ENCODE measurements around the gene STK32C. TPM values are rescaled to one million over a fixed set of nuclear protein-coding genes. Genes with fewer than 3 reads are reported as not detected.
A peak's percentile ranks its signal among the peaks of the same experiment; 100 is the strongest.

The STK32C gene
- total and polyA plus RNA-seq, 7 donors: 3.6 to 11.7 (median 6.6) TPM

DNA sequence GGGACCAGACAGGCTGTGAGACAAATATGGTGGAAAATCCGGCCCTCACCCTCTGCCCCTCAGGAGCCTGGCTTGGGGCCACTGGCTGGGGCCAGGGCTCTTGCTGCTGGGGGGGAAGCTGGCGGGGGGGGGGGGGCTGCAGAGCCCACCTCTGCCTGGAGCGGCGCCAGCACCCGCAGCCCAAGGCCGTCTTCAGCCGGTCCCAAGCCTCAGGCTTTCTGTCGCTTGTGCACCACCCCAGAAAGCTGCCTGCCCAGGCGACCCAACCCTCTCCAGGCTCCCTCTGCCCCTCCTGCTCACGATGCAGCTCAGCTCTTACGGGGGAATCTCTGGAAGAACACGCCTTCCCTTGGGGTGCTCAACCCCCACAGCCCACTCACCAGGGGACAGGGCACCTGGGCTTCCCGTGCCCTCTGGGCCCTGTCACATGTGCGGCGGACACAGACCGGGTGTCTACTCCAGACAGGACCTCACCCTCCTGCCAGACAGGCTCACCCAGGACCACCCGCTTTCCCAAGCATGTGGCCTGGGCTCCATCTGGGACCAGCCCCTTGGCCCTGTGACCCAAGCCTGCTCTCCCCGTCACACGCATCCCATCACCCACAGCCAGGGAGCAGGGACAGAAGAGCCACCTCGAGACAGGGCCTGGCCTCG lies 77.1 kb downstream of the STK32C start:
- ATAC-seq (no peak), DNase-seq (no peak)
- Histone ChIP-seq H3K27me3 (ENCODE audit: insufficient read depth in 3 of 3, low read length in 2 of 3) (no peaks in the 10 kb centered on the region), H3K4me3 (peak overlapping the region; percentile 49), H3K36me3 (ENCODE audit: insufficient read depth in 1 of 2, low read depth in 1 of 2) (no peaks in the 10 kb centered on the region), H3K9me3 (no peaks in the 10 kb centered on the region), H3K27ac (no peak overlapping the region), H3K4me1 (no peaks in the 10 kb centered on the region)
- 76 to 84% (median 79%) methylated on average over 14 to 21 of the region's 21 CpGs for WGBS, 3 donors
- TF ChIP-seq, protein P1, sequence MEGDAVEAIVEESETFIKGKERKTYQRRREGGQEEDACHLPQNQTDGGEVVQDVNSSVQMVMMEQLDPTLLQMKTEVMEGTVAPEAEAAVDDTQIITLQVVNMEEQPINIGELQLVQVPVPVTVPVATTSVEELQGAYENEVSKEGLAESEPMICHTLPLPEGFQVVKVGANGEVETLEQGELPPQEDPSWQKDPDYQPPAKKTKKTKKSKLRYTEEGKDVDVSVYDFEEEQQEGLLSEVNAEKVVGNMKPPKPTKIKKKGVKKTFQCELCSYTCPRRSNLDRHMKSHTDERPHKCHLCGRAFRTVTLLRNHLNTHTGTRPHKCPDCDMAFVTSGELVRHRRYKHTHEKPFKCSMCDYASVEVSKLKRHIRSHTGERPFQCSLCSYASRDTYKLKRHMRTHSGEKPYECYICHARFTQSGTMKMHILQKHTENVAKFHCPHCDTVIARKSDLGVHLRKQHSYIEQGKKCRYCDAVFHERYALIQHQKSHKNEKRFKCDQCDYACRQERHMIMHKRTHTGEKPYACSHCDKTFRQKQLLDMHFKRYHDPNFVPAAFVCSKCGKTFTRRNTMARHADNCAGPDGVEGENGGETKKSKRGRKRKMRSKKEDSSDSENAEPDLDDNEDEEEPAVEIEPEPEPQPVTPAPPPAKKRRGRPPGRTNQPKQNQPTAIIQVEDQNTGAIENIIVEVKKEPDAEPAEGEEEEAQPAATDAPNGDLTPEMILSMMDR (IDR thresholded peaks at IDR 0.05): no peak
- intact Hi-C loops (cut with DNase I): no loop called here

DNA sequence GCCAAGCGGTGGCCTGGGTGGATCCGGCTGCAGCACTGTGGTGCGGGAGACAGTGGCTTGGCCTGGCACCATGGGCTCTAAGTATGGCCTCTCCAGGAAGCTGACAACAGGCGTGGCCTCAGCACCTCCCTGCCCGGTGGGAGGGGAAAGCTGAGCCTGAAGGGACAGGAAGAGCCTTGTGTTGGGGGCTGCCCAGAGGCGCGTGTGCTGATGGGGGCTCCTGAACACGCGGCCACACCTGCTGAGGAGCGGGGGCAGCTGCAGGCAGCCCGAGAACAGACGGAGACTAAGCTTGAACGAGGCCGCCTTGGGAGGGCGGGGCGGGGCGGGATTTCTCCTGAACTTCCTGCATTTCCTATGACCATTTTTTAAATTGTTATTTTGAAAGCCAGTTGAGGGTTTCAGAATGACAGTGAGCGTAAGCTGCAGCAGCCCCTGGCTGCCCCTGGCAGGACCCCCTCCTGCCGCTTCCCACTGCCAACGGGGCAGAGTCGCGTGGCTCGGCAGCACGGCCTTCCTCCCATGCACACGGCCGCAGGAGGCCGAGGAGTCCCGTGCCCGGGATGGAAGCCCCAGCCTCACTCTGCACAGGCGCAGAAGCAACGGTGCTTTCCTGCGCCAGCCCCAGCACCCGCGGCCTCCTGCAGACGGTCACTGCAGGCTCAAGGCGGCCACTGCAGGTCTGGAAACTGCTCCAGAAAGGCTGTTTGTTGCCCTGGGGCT lies 77.8 kb downstream of the STK32C start:
- H3K27ac ChIP-seq: no peak overlapping the region
- peak overlapping the region; percentile 49 for H3K4me3 ChIP-seq
- H3K9me3 ChIP-seq: no peaks in the 10 kb centered on the region
- no peaks in the 10 kb centered on the region for H3K4me1 ChIP-seq
- no peaks in the 10 kb centered on the region for H3K27me3 ChIP-seq (ENCODE audit: insufficient read depth in 3 of 3, low read length in 2 of 3)
- intact Hi-C loops (cut with DNase I): no loop called here
- DNase-seq (peak in 1 of 2 donors; percentile 37), ATAC-seq (peak; percentile 25 to 76 (median 59))
- H3K36me3 ChIP-seq (ENCODE audit: insufficient read depth in 1 of 2, low read depth in 1 of 2): no peaks in the 10 kb centered on the region
- TF ChIP-seq, protein P1 (IDR thresholded peaks at IDR 0.05): no peak
- WGBS, 3 donors: 41 to 44% (median 43%) methylated on average over 33 to 36 of the region's 36 CpGs

DNA sequence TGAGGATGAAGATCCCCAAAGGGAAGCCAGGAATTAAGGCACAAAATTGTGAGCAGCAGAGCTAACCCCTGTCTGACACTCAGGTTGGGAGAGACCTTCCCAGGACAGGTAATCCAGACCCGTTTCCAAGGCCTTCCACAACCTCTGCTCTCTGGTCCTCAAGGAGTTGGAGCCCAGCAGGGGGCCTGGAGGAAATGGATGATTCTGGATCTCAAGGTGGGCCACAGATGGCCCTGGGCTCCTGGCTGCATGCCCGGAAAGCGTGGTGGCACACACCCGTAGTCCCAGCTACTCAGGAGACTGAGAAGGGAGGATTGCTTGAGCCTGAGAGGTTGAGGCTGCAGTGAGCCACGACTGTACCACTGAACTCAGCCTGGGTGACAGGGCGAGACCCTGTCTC lies 78.7 kb downstream of the STK32C start:
- no peaks in the 10 kb centered on the region for H3K9me3 ChIP-seq
- no peak for ATAC-seq
- H3K27me3 ChIP-seq (ENCODE audit: insufficient read depth in 3 of 3, low read length in 2 of 3): no peaks in the 10 kb centered on the region
- intact Hi-C loops (cut with DNase I): no loop called here
- no peak overlapping the region for H3K4me3 ChIP-seq
- WGBS, 3 donors: 80 to 89% (median 85%) methylated on average over 6 of the region's 6 CpGs
- no peak overlapping the region for H3K27ac ChIP-seq
- TF ChIP-seq, protein P1 (IDR thresholded peaks at IDR 0.05): no peak
- no peaks in the 10 kb centered on the region for H3K4me1 ChIP-seq
- no peaks in the 10 kb centered on the region for H3K36me3 ChIP-seq (ENCODE audit: insufficient read depth in 1 of 2, low read depth in 1 of 2)
- DNase-seq: no peak

DNA sequence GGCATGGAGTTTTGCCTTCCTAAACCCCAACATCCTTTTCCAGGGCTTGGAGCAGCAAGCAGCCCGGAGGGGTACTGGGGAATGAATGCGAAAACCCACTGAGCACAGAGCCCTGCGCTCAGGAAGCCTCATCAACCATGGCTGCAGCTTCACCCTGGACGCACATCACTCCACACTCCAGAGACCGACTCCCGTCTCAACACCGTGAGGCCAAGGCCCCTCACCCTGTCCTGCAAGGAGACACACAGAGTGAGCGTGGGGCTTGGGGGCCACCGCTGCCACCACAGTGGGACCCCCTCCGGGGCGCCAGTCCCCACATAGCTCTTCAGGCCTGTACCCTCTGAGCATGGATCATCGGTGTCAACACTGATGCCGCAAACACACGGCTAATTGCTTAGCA lies 79.1 kb downstream of the STK32C start:
- Histone ChIP-seq H3K27me3 (ENCODE audit: insufficient read depth in 3 of 3, low read length in 2 of 3) (no peaks in the 10 kb centered on the region), H3K36me3 (ENCODE audit: insufficient read depth in 1 of 2, low read depth in 1 of 2) (no peaks in the 10 kb centered on the region), H3K4me1 (no peaks in the 10 kb centered on the region), H3K27ac (no peak overlapping the region), H3K9me3 (no peaks in the 10 kb centered on the region), H3K4me3 (no peak overlapping the region)
- intact Hi-C loops (cut with DNase I): no loop called here
- DNase-seq (no peak), ATAC-seq (no peak)
- TF ChIP-seq, protein P1 (IDR thresholded peaks at IDR 0.05): no peak
- WGBS, 3 donors: 87 to 95% (median 93%) methylated on average over 14 of the region's 14 CpGs
